Small intestine (tissue), 16 donors: ENCODE data around the gene UBA3. TPM values are rescaled to one million over a fixed set of nuclear protein-coding genes. Genes with fewer than 3 reads are reported as not detected.

Experiments
- DNase-seq, 2 donors: peaks; one replicate each; pipeline versions ENCODE4 v3.0.0 to v3.0.0-alpha.2; 2013
- FAIRE-seq: peaks from 2 replicates; lab custom pipeline; 2012; peaks lifted over from hg19 to GRCh38; lab: Jason Lieb, UNC
- H3K27ac ChIP-seq, 3 donors: one replicate each; pipeline ENCODE4 v1.5.1; 2013; ENCODE audit warnings: low read length in 2 of 3, mild to moderate bottlenecking in 2 of 3, control low read depth in 1 of 3, inconsistent platforms in 1 of 3, low read depth in 1 of 3, moderate library complexity in 1 of 3
- H3K27me3 ChIP-seq, 3 donors: one replicate each; pipeline ENCODE4 v1.6.1; 2013; ENCODE audit warnings: low read length in 3 of 3, inconsistent platforms in 1 of 3; ENCODE audit not compliant: control insufficient read depth in 3 of 3, insufficient read depth in 3 of 3
- H3K36me3 ChIP-seq, 3 donors: one replicate each; pipeline ENCODE4 v1.6.1; 2013; ENCODE audit warnings: low read length in 3 of 3, inconsistent platforms in 1 of 3, low read depth in 1 of 3, mild to moderate bottlenecking in 1 of 3, moderate library complexity in 1 of 3; ENCODE audit not compliant: control insufficient read depth in 3 of 3, insufficient read depth in 2 of 3
- H3K4me1 ChIP-seq, 3 donors: one replicate each; pipeline ENCODE4 v1.6.1; 2013; ENCODE audit warnings: low read length in 2 of 3, inconsistent platforms in 1 of 3, low read depth in 1 of 3, mild to moderate bottlenecking in 1 of 3, moderate library complexity in 1 of 3; ENCODE audit not compliant: control insufficient read depth in 3 of 3, insufficient read depth in 2 of 3
- H3K4me3 ChIP-seq, 3 donors: one replicate each; pipeline ENCODE4 v1.5.1; 2013; ENCODE audit warnings: low read length in 3 of 3, control low read depth in 1 of 3, inconsistent platforms in 1 of 3, low read depth in 1 of 3, mild to moderate bottlenecking in 1 of 3, moderate library complexity in 1 of 3
- H3K9me3 ChIP-seq, 2 donors: one replicate each; pipeline ENCODE4 v1.6.1; 2013; ENCODE audit warnings: low read depth in 1 of 2, low read length in 1 of 2; ENCODE audit not compliant: control insufficient read depth in 2 of 2, insufficient read depth in 1 of 2
- WGBS, 3 donors: extraction: QIAGEN DNeasy Blood & Tissue Kit; methylation state at CpG; one replicate each; pipeline ENCODE4 v1.1.7; 2013; 5-methylcytosine and 5-hydroxymethylcytosine counted together
- long read RNA-seq, 10 donors: transcript quantifications; one replicate each; lab custom pipeline, GENCODE V29; 2026
- polyA plus RNA-seq, 4 donors: library from polyadenylated mRNA; stranded (reverse) in 3 of 4; unstranded in 1 of 4; fragments of 200-250 nt in 3 of 4; fragments of 120-200 nt in 1 of 4; gene quantifications; one replicate each; pipeline versions ENCODE4 v1.2.1 to v1.2.3, GENCODE V29; 2013
- donor health status: healthy with polysubstance abuse.
- donor health status: control.
- donor health status: control.
- donor health status: Bipolar disorder and iron deficiency.
- donor health status: healthy.

UBA3 gene
- 10 to 100 TPM; 32.2 to 45.8 (median 40.5) TPM for polyA plus RNA-seq
- long read RNA-seq, donor 1 = 0 reads
- long read RNA-seq, donor 2, partial matches to known transcripts = 0 of 2 reads
- long read RNA-seq, donor 2, other reads (novel, unspliced or antisense) = 0 of 2 reads
- long read RNA-seq, donor 3, partial matches to known transcripts = 5 of 10 reads
- long read RNA-seq, donor 3, other reads (novel, unspliced or antisense) = 0 of 10 reads
- long read RNA-seq, donor 4 = 0 reads
- long read RNA-seq, donor 5, partial matches to known transcripts = 0 of 3 reads
- long read RNA-seq, donor 5, other reads (novel, unspliced or antisense) = 0 of 3 reads
- long read RNA-seq, donor 6, partial matches to known transcripts = 19 of 25 reads
- long read RNA-seq, donor 6, other reads (novel, unspliced or antisense) = 0 of 25 reads
- long read RNA-seq, donor 7 = 0 reads
- long read RNA-seq, donor 8 = 0 reads
- long read RNA-seq, donor 9, partial matches to known transcripts = 10 of 11 reads
- long read RNA-seq, donor 9, other reads (novel, unspliced or antisense) = 0 of 11 reads
- long read RNA-seq, donor 10, transcript UBA3-202 (18 exons, 2,154 nt) = major isoform, 7 of 34 reads
- long read RNA-seq, donor 10, partial matches to known transcripts = 23 of 34 reads
- long read RNA-seq, donor 10, other reads (novel, unspliced or antisense) = 0 of 34 reads

DNA sequence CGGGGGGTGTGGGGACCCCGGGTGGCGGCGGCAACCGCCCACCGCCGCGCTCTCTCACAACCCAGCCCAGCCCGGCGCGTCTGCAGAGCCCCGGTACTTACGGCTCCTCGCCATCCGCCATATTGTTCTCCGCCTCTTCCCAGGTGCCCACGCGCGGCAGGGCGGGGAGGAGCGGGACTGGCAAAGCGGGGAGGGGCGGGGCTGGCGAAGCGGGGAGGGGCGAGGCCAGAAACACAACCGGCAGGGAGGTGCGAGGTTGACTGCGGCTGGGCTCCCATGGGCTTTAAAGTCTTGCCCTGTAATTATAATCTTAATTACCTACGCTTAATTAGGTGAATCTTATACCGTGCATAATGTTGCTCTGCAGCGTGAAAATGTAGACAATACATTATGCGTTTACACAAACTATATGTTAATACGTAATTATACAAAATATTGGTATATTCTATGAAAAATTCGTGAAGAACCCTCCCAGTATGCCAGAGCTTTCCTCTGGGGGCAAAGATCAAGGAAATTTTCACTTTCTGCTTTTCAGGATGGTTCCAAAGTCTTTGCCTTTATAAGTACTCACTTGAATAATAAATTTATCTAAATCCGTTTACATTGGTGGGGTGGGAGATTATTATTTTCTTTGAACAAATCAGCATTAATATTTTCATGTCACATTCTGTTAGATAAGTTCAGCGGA is at the start of gene UBA3:
Gene UBA3, minus strand, starts transcription at position 133 of the 688 bp plus-strand sequence. Its CDS starts 12 bp downstream, at position 121.
- WGBS, 3 donors = 1 to 4% (median 2%) methylated on average over 30 to 37 of the region's 37 CpGs

GRCh38 chr3:69129531-69129930 is 49.4 kb upstream of the UBA3 start:
- FAIRE-seq = no peak
- no peaks in the 10 kb centered on the region for H3K4me1 ChIP-seq
- H3K27ac ChIP-seq = no peak overlapping the region
- no peak overlapping the region for H3K4me3 ChIP-seq
- H3K36me3 ChIP-seq = no peaks in the 10 kb centered on the region
- no peaks in the 10 kb centered on the region for H3K9me3 ChIP-seq
- DNase-seq = no peak
- no peaks in the 10 kb centered on the region for H3K27me3 ChIP-seq
- 38 to 59% (median 39%) methylated on average over 1 of the region's 1 CpG for WGBS, 3 donors

More for the DNA sequence above, at the start of gene UBA3:
- Histone ChIP-seq H3K27ac (peak within 1 kb of the TSS; percentile 55 to 80 (median 78)), H3K9me3 (no peaks in the 10 kb centered on the region), H3K4me3 (peak within 1 kb of the TSS; percentile 67 to 100 (median 98)), H3K36me3 (peaks cover 0 to 8% (median 0%) of the 10 kb centered on the region in 3 donors), H3K4me1 (peaks cover 5 to 33% (median 13%) of the 10 kb centered on the region in 3 donors), H3K27me3 (no peaks in the 10 kb centered on the region)
- FAIRE-seq (no peak), DNase-seq (peak; percentile 92 to 93)

DNA sequence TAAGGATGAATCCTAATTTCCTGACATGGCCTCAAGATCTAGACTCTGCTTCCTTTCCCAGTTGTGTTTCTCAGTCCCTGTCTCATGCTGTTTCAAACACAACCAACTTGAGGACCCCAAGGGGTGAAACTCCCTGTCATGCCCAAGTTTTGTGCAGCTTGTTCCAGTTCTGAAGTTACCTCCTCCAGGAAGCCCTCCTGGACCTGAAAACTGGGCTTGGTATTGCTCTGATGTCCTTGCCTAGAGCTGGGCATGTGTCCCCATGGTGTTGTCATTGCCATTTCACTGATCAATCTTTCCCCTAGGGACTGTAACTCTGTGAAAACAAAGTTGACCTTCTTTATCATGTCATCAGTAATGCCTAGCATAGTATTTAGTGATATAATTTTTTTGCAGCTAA is 48.3 kb upstream of the UBA3 start:
- no peak for FAIRE-seq
- Histone ChIP-seq H3K4me3 (no peak overlapping the region), H3K9me3 (no peaks in the 10 kb centered on the region), H3K27ac (no peak overlapping the region), H3K27me3 (no peaks in the 10 kb centered on the region), H3K36me3 (no peaks in the 10 kb centered on the region), H3K4me1 (no peaks in the 10 kb centered on the region)
- no peak for DNase-seq

DNA sequence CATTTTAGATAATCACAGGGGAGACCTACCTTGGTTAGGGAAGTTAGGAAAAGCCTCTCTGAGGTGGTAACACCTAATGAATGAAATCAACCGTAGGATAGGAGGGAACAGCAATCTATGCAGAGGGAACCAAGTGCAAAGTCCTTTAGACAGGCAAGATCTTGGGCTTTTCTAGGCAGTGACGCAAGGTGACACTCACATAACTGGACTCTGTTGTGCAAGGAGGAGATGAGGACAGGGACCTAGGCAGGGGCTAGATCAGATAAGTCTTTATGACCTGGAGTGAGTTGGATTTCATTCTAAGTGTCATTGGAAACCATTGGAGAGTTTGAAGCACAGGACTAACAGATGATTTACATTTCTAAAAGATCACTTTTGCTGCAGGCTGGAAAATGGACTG is 46.8 kb upstream of the UBA3 start:
- H3K27me3 ChIP-seq = no peaks in the 10 kb centered on the region
- no peak overlapping the region for H3K4me3 ChIP-seq
- no peaks in the 10 kb centered on the region for H3K4me1 ChIP-seq
- H3K36me3 ChIP-seq = no peaks in the 10 kb centered on the region
- WGBS, 3 donors = 23 to 73% (median 51%) methylated on average over 2 of the region's 2 CpGs
- no peaks in the 10 kb centered on the region for H3K9me3 ChIP-seq
- peak; percentile 30 to 50 for DNase-seq
- no peak for FAIRE-seq
- no peak overlapping the region for H3K27ac ChIP-seq

DNA sequence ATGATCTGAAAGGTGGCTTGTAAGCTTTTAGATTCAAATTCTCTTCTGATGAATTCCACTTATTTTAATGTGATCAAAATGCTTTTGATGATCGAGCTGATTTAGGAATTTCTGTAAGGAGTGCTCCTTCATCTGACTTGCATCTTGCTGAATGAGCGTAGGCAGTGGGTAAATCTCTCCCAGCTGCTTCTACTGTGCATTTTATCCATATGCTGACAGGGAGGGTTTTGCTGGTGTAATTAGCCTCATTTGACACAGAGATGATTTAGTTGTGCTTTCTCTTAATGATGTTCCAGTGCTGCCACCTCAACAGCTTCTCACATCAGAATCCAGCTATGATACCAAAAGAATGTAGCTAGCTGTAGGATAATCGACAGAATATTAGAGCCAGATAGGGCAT is 46.1 kb upstream of the UBA3 start:
- 87 to 93% (median 88%) methylated on average over 3 of the region's 3 CpGs for WGBS, 3 donors
- no peaks in the 10 kb centered on the region for H3K36me3 ChIP-seq
- H3K27ac ChIP-seq = no peak overlapping the region
- no peaks in the 10 kb centered on the region for H3K9me3 ChIP-seq
- H3K4me1 ChIP-seq = no peaks in the 10 kb centered on the region
- DNase-seq (no peak), FAIRE-seq (no peak)
- no peak overlapping the region for H3K4me3 ChIP-seq
- no peaks in the 10 kb centered on the region for H3K27me3 ChIP-seq

GRCh38 chr3:69122403-69122802 is 42.2 kb upstream of the UBA3 start, which contains the start of gene LMOD3:
LMOD3 (minus strand) TSS chr3:69122595; CDS start chr3:69122386, 209 bp downstream.
- DNase-seq = no peak
- H3K36me3 ChIP-seq = no peaks in the 10 kb centered on the region
- no peaks in the 10 kb centered on the region for H3K9me3 ChIP-seq
- no peak for FAIRE-seq
- H3K4me3 ChIP-seq = no peak within 1 kb of the TSS
- no peaks in the 10 kb centered on the region for H3K27me3 ChIP-seq
- H3K4me1 ChIP-seq = no peaks in the 10 kb centered on the region
- no peak within 1 kb of the TSS for H3K27ac ChIP-seq
- WGBS, 3 donors = 73 to 84% (median 83%) methylated on average over 3 of the region's 3 CpGs

- WGBS, 3 donors = 36 to 59% (median 55%) methylated on average over 8 of the region's 8 CpGs
- H3K36me3 ChIP-seq = no peaks in the 10 kb centered on the region
- H3K4me1 ChIP-seq = no peaks in the 10 kb centered on the region
- no peaks in the 10 kb centered on the region for H3K9me3 ChIP-seq
- no peak overlapping the region for H3K27ac ChIP-seq
- DNase-seq (no peak), FAIRE-seq (no peak)
- no peaks in the 10 kb centered on the region for H3K27me3 ChIP-seq
- H3K4me3 ChIP-seq = no peak overlapping the region
Measured at GRCh38 chr3:69121950-69122349, 41.8 kb upstream of the UBA3 start.

DNA sequence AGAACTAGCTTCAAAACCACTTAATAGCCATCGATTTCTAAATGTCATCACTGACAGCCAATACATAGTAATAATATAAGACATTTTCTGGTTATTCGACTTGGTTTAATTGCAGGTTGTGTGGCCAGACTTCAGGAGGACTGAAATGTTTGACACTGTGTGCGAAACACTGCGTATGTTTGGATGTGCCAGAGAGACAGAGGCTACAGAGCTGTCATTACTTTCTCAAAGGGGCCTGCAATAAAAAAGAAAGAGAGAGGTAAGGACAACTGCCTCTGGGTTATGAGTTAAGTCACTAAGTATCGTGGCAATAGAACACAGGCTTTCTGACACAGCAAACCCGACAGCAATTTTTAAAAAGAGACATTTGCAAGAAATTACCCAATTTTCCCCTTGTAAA is 41.3 kb upstream of the UBA3 start:
- DNase-seq (no peak), FAIRE-seq (no peak)
- H3K9me3 ChIP-seq = no peaks in the 10 kb centered on the region
- no peaks in the 10 kb centered on the region for H3K36me3 ChIP-seq
- no peaks in the 10 kb centered on the region for H3K4me1 ChIP-seq
- no peak overlapping the region for H3K27ac ChIP-seq
- WGBS, 3 donors = 84 to 88% (median 87%) methylated on average over 6 of the region's 6 CpGs
- no peak overlapping the region for H3K4me3 ChIP-seq
- H3K27me3 ChIP-seq = no peaks in the 10 kb centered on the region
